ENCODE data around the gene PPP1R1B. TPM values are rescaled to one million over a fixed set of nuclear protein-coding genes. Genes with fewer than 3 reads are reported as not detected.

Gene PPP1R1B
- total RNA-seq, 1 donor from 2014 or later, result not detected

DNA sequence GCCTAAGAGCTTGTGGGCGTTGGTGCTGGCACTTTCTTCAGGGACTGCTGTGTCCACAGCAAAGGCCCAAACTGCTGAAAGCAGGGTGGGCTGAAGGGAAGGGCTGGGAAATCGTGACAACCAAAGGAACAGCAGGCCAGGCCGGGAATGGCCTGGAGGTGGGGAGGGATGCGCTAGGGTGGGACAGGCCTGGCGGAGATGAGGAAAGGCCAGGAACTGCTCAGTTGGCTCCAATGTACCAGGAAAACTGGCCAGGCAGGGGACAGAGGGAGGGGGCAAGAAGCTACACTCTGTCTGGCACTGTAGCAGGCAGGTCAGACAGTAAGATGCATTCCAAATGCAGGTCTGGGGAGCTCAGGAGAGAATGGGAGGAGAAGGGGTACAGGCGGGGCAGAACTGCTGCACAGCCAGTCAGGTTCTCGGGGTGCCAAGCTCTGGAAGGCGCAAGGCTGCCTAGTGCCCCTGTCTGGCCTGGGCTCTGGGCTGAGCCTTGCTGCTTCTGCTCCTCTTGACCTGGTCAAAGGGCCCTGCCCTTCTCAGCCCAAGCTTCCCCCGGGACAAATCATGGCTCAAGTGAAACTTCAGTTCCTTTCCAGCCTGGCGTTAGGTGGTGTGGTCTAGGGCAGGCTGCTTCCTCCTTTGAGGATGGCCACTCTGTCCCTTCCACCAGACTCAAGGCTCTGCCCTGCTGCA is 48.8 kb downstream of the PPP1R1B start:
- TF ChIP-seq EZH2phosphoT487 (IDR thresholded peaks at IDR 0.05) (no peak), EZH2 (IDR thresholded peaks at IDR 0.05) (no peak)
- TF ChIP-seq, protein P1, sequence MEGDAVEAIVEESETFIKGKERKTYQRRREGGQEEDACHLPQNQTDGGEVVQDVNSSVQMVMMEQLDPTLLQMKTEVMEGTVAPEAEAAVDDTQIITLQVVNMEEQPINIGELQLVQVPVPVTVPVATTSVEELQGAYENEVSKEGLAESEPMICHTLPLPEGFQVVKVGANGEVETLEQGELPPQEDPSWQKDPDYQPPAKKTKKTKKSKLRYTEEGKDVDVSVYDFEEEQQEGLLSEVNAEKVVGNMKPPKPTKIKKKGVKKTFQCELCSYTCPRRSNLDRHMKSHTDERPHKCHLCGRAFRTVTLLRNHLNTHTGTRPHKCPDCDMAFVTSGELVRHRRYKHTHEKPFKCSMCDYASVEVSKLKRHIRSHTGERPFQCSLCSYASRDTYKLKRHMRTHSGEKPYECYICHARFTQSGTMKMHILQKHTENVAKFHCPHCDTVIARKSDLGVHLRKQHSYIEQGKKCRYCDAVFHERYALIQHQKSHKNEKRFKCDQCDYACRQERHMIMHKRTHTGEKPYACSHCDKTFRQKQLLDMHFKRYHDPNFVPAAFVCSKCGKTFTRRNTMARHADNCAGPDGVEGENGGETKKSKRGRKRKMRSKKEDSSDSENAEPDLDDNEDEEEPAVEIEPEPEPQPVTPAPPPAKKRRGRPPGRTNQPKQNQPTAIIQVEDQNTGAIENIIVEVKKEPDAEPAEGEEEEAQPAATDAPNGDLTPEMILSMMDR (IDR thresholded peaks at IDR 0.05), result no peak
- H3K4me3 ChIP-seq, result no peak overlapping the region
- H3K4me2 ChIP-seq, result no peak overlapping the region
- H3K27me3 ChIP-seq, result peaks cover 11% of the 10 kb centered on the region
- no peak overlapping the region for H3K27ac ChIP-seq
- Mint-ChIP-seq H3K36me3 (no peaks in the 10 kb centered on the region), H3K4me3 (no peak overlapping the region), H3K4me1 (peaks cover 2% of the 10 kb centered on the region), H3K27ac (peak overlapping the region; percentile 74), H3K27me3 (ENCODE audit: insufficient read depth, low read depth) (peaks cover 10% of the 10 kb centered on the region), H3K9me3 (no peaks in the 10 kb centered on the region)
- H3K9ac ChIP-seq, result no peak overlapping the region
- no peak for DNase-seq (ENCODE audit: low spot score)
- H2AFZ ChIP-seq (replicated peaks), result no peak overlapping the region
- no peaks in the 10 kb centered on the region for H3K79me2 ChIP-seq (ENCODE audit: low read depth)
- no peaks in the 10 kb centered on the region for H4K20me1 ChIP-seq (ENCODE audit: low read depth)
- H3K9me3 ChIP-seq (ENCODE audit: low read depth), result no peaks in the 10 kb centered on the region
- no peaks in the 10 kb centered on the region for H3K36me3 ChIP-seq
- H3F3A ChIP-seq (ENCODE audit: low read depth), result no peaks in the 10 kb centered on the region
- H3K4me1 ChIP-seq, result no peaks in the 10 kb centered on the region

DNA sequence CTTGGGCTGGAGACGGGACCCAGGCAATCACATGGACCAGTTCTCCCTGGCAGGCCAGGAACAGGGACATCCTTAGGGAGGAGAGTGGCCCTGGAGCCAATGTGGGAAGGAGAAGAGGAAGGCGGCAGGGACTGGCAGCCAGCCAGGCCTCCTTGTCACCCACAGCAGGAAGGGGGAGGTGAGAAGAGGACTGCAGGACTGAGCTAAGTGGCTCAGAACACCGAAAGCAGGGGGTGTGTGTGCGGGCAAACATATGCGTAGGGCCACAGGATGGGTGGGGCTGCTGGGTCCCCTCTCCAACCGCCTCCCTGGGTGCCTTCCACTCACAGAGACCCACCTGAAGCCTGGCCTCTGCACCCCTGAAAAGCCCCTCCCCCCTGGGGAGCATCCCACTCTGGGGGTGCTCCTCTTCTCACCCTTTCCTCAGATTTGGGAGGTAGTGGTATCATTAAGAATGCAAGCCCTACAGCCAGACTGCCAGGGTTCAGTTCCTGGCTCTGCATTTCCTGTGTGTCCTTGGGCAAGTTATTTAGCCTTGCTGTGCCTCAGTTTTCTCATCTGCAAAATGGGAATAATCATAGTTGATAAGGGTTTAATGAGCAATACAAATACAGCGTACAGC is 49.6 kb downstream of the PPP1R1B start:
- H3K36me3 Mint-ChIP-seq, result no peaks in the 10 kb centered on the region

DNA sequence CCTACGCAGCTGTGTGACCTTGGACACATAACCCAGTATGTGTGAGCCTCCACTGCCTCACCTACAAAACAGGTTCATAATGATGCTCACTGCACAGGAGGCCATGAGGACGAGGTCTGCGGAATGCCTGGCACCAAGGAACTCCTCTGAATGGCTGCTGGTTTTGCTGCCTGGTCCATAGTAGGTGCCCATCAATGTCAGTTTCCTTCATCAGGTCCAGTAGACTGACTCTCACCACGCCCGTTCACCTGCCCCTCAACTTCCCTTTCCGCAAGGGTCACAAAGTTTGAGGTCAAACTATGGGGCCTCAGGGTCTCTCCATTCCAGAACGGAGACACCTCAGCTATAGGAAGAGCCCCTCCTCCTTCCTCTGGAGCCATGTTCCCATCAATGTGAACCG is 50.3 kb downstream of the PPP1R1B start:
- Mint-ChIP-seq H3K4me3 (no peak overlapping the region), H3K27me3 (ENCODE audit: insufficient read depth, low read depth) (peaks cover 8% of the 10 kb centered on the region), H3K27ac (no peak overlapping the region), H3K4me1 (peaks cover 2% of the 10 kb centered on the region), H3K9me3 (no peaks in the 10 kb centered on the region), H3K36me3 (no peaks in the 10 kb centered on the region)
- H3K9me3 ChIP-seq (ENCODE audit: low read depth), result no peaks in the 10 kb centered on the region
- TF ChIP-seq EZH2phosphoT487 (IDR thresholded peaks at IDR 0.05) (no peak), EZH2 (IDR thresholded peaks at IDR 0.05) (no peak)
- TF ChIP-seq, protein P1 (IDR thresholded peaks at IDR 0.05), result no peak
- H3K4me3 ChIP-seq, result no peak overlapping the region
- H3K27ac ChIP-seq, result no peak overlapping the region
- no peaks in the 10 kb centered on the region for H3K79me2 ChIP-seq (ENCODE audit: low read depth)
- DNase-seq (ENCODE audit: low spot score), result no peak
- no peaks in the 10 kb centered on the region for H3F3A ChIP-seq (ENCODE audit: low read depth)
- H3K4me1 ChIP-seq, result no peaks in the 10 kb centered on the region
- no peaks in the 10 kb centered on the region for H3K27me3 ChIP-seq
- H2AFZ ChIP-seq (replicated peaks), result no peak overlapping the region
- no peaks in the 10 kb centered on the region for H4K20me1 ChIP-seq (ENCODE audit: low read depth)
- no peaks in the 10 kb centered on the region for H3K36me3 ChIP-seq
- no peak overlapping the region for H3K4me2 ChIP-seq
- no peak overlapping the region for H3K9ac ChIP-seq

More for the DNA sequence above, 49.6 kb downstream of the PPP1R1B start:
- H3K9me3 Mint-ChIP-seq, result no peaks in the 10 kb centered on the region
- TF ChIP-seq, protein P1 (IDR thresholded peaks at IDR 0.05), result no peak
- no peak for TF ChIP-seq EZH2phosphoT487 (IDR thresholded peaks at IDR 0.05)
- peaks cover 10% of the 10 kb centered on the region for H3K27me3 Mint-ChIP-seq (ENCODE audit: insufficient read depth, low read depth)
- no peak overlapping the region for H3K27ac Mint-ChIP-seq
- H3K4me3 Mint-ChIP-seq, result no peak overlapping the region
- no peak overlapping the region for H3K4me2 ChIP-seq
- H3K36me3 ChIP-seq, result no peaks in the 10 kb centered on the region
- no peaks in the 10 kb centered on the region for H3K9me3 ChIP-seq (ENCODE audit: low read depth)
- no peak for DNase-seq (ENCODE audit: low spot score)
- H3K79me2 ChIP-seq (ENCODE audit: low read depth), result no peaks in the 10 kb centered on the region
- H3K4me3 ChIP-seq, result no peak overlapping the region
- H3K4me1 ChIP-seq, result no peaks in the 10 kb centered on the region
- peaks cover 3% of the 10 kb centered on the region for H3K27me3 ChIP-seq
- H3F3A ChIP-seq (ENCODE audit: low read depth), result no peaks in the 10 kb centered on the region
- no peak overlapping the region for H3K27ac ChIP-seq
- no peak overlapping the region for H2AFZ ChIP-seq (replicated peaks)
- peaks cover 2% of the 10 kb centered on the region for H3K4me1 Mint-ChIP-seq
- H4K20me1 ChIP-seq (ENCODE audit: low read depth), result no peaks in the 10 kb centered on the region
- no peak overlapping the region for H3K9ac ChIP-seq
